NOMO-1 treated with dmso at 0.1 percent for 144 hours (cell line): Measurements from ENCODE around the gene ACAA1.
"Not testable (repeated sequence)": the region's sequence is repeated elsewhere in the genome, so short reads cannot be mapped to it uniquely, and the experiment has no call there.

Experiments used
- DNase-seq: peaks from one replicate; lab custom pipeline; 2025; ENCODE audit not compliant: unreplicated experiment; lab: John Stamatoyannopoulos, UW

The ACAA1 gene

GRCh38 chr3:38083871-38084333 is 53.0 kb downstream of the ACAA1 start:
- DNase-seq: no peak

- DNase-seq: not testable (repeated sequence)
Observed at GRCh38 chr3:38083254-38083653, 53.7 kb downstream of the ACAA1 start.

- DNase-seq: not testable (repeated sequence)
Observed at GRCh38 chr3:38082296-38082695, 54.6 kb downstream of the ACAA1 start.

- DNase-seq: not testable (repeated sequence)
Observed at GRCh38 chr3:38077073-38077472, 59.9 kb downstream of the ACAA1 start.
